NCI-H82 treated with DMSO at 0.1 percent for 48 hours (cell line): ENCODE results near the gene CHST1.

Experiments used
- DNase-seq: peaks from one replicate; lab custom pipeline; 2025; ENCODE audit not compliant: unreplicated experiment; lab: John Stamatoyannopoulos, UW

Gene CHST1

GRCh38 chr11:45665206-45665932 lies at the start of gene CHST1:
TSS of gene CHST1 (minus strand) at chr11:45665622. CDS start at chr11:45650923, 14,699 bp downstream.
- no peak for DNase-seq

GRCh38 chr11:45713573-45713972 lies 48.2 kb upstream of the CHST1 start:
- no peak for DNase-seq

- no peak for DNase-seq
Observed at GRCh38 chr11:45710561-45710960, 45.1 kb upstream of the CHST1 start.

- no peak for DNase-seq
Observed at GRCh38 chr11:45708887-45709663, 43.7 kb upstream of the CHST1 start.

- no peak for DNase-seq
Observed at GRCh38 chr11:45704635-45705034, 39.2 kb upstream of the CHST1 start.

- no peak for DNase-seq
Observed at GRCh38 chr11:45704133-45704532, 38.7 kb upstream of the CHST1 start.

GRCh38 chr11:45702511-45702910 lies 37.1 kb upstream of the CHST1 start:
- DNase-seq: no peak

- DNase-seq: no peak
Observed at GRCh38 chr11:45698777-45699497, 33.5 kb upstream of the CHST1 start.

- DNase-seq: no peak
Observed at GRCh38 chr11:45692808-45693453, 27.5 kb upstream of the CHST1 start.

- no peak for DNase-seq
Observed at GRCh38 chr11:45688472-45689033, 23.1 kb upstream of the CHST1 start.

GRCh38 chr11:45687836-45688235 lies 22.4 kb upstream of the CHST1 start:
- DNase-seq: no peak

GRCh38 chr11:45685964-45686537 lies 20.6 kb upstream of the CHST1 start:
- no peak for DNase-seq

GRCh38 chr11:45684440-45684839 lies 19.0 kb upstream of the CHST1 start:
- no peak for DNase-seq

- no peak for DNase-seq
Observed at GRCh38 chr11:45683271-45684058, 18.0 kb upstream of the CHST1 start.

GRCh38 chr11:45679806-45680205 lies 14.4 kb upstream of the CHST1 start:
- DNase-seq: no peak

- DNase-seq: no peak
Observed at GRCh38 chr11:45678976-45679375, 13.6 kb upstream of the CHST1 start.

- DNase-seq: no peak
Observed at GRCh38 chr11:45677770-45678512, 12.5 kb upstream of the CHST1 start.

GRCh38 chr11:45676522-45677095 lies 11.2 kb upstream of the CHST1 start:
- no peak for DNase-seq

- no peak for DNase-seq
Observed at GRCh38 chr11:45675646-45676045, 10.2 kb upstream of the CHST1 start.
